Activated CD4-positive, alpha-beta T cell treated with anti-CD3 and anti-CD28 coated beads, Interleukin-2, amount 50 U/mL, for 16 hours (primary cell): ENCODE results near the gene RNASE7.

Experiments
- DNase-seq: peaks from one replicate; pipeline ENCODE4 v3.0.0-alpha.2; 2020

The RNASE7 gene

GRCh38 chr14:21069388-21070082 lies 27.4 kb downstream of the RNASE7 start:
- DNase-seq = no peak

- DNase-seq = no peak
Observed at GRCh38 chr14:21070083-21070609, 28.0 kb downstream of the RNASE7 start, which contains the start of gene ARHGEF40. TSS of gene ARHGEF40 (plus strand) at chr14:21070304. CDS start at chr14:21070397, 93 bp downstream.

- no peak for DNase-seq
Observed at GRCh38 chr14:21070610-21071224, 28.6 kb downstream of the RNASE7 start.

- peak; percentile 61 for DNase-seq
Observed at GRCh38 chr14:21071225-21072030, 29.3 kb downstream of the RNASE7 start.

- DNase-seq = no peak
Observed at GRCh38 chr14:21072031-21072473, 29.9 kb downstream of the RNASE7 start.

- DNase-seq = no peak
Observed at GRCh38 chr14:21072781-21073339, 30.7 kb downstream of the RNASE7 start.

GRCh38 chr14:21073921-21074320 lies 31.8 kb downstream of the RNASE7 start:
- no peak for DNase-seq

- DNase-seq = no peak
Observed at GRCh38 chr14:21074398-21075272, 32.5 kb downstream of the RNASE7 start.

GRCh38 chr14:21075719-21076437 lies 33.7 kb downstream of the RNASE7 start:
- DNase-seq = no peak

GRCh38 chr14:21077672-21078071 lies 35.5 kb downstream of the RNASE7 start:
- DNase-seq = no peak

- DNase-seq = no peak
Observed at GRCh38 chr14:21078287-21078686, 36.1 kb downstream of the RNASE7 start.

- DNase-seq = no peak
Observed at GRCh38 chr14:21078726-21079125, 36.6 kb downstream of the RNASE7 start.

- DNase-seq = no peak
Observed at GRCh38 chr14:21081521-21082142, 39.5 kb downstream of the RNASE7 start.

- no peak for DNase-seq
Observed at GRCh38 chr14:21083565-21084325, 41.6 kb downstream of the RNASE7 start.

GRCh38 chr14:21084396-21084795 lies 42.2 kb downstream of the RNASE7 start:
- no peak for DNase-seq

GRCh38 chr14:21084998-21085853 lies 43.1 kb downstream of the RNASE7 start:
- DNase-seq = no peak

GRCh38 chr14:21086908-21087293 lies 44.7 kb downstream of the RNASE7 start:
- no peak for DNase-seq

GRCh38 chr14:21087294-21088091 lies 45.3 kb downstream of the RNASE7 start:
- peak; percentile 79 for DNase-seq
